NCI-H1436 treated with DMSO at 0.1 percent for 48 hours (cell line): ENCODE data around the gene DENND4C.
"Not testable (repeated sequence)": the region's sequence is repeated elsewhere in the genome, so short reads cannot be mapped to it uniquely, and the experiment has no call there.

Experiments used
- DNase-seq: peaks from one replicate; lab custom pipeline; 2025; lab: John Stamatoyannopoulos, UW

DENND4C gene

DNA sequence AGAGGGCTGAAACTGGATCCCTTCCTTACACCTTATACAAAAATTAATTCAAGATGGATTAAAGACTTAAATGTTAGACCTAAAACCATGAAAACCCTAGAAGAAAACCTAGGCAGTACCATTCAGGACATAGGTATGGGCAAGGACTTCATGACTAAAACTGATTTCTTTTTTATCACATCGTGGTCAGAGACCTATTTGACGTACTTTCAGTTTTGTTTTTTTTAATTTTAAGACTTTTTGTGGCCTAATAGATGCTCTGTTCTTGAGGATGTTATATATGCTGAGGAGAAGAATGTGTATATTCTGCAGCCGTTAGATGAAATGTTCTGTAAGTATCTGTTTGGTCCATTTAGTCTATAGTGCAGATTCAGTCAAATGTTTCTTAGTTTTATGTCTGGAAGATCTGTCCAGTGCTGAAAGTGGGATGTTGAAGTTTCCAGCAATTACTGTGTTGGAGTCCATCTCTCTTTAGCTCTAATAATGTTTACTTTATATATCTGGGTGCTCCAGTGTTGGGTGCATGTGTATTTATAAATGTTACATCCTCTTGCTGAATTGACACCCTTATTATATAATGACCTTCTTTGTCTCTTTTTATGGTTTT is 36.4 kb downstream of the DENND4C start:
- DNase-seq: not testable (repeated sequence)

- DNase-seq: no peak
These were observed 39.1 kb downstream of the DENND4C start for GRCh38 chr9:19269582-19269981.

DNA sequence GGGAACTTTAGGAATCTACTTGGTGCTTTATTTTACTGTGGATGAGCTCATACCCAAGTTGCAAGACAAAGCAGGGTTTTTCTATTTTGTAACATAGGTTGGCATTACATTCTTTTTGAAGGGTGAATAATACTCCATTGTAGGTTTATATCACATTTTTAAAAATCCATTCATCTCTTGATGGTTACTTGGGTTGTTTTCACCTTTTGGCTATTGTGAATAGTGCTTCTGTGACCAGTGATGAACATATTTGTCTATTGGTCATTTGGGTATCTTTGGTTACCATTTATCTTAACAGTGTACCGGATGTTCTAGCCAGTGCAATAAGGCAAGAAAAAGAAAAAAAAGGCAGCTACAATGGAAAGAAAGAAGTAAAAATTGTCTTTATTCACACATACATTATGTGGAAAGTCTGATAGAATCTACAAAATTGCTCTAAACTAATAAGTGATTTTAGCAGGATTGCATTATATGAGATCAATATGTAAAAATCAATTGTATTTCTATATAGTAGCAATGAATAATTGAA is 40.0 kb downstream of the DENND4C start:
- DNase-seq: no peak

GRCh38 chr9:19271081-19271480 is 40.6 kb downstream of the DENND4C start:
- DNase-seq: no peak

- no peak for DNase-seq
These were observed 51.3 kb downstream of the DENND4C start for GRCh38 chr9:19281801-19282200.

DNA sequence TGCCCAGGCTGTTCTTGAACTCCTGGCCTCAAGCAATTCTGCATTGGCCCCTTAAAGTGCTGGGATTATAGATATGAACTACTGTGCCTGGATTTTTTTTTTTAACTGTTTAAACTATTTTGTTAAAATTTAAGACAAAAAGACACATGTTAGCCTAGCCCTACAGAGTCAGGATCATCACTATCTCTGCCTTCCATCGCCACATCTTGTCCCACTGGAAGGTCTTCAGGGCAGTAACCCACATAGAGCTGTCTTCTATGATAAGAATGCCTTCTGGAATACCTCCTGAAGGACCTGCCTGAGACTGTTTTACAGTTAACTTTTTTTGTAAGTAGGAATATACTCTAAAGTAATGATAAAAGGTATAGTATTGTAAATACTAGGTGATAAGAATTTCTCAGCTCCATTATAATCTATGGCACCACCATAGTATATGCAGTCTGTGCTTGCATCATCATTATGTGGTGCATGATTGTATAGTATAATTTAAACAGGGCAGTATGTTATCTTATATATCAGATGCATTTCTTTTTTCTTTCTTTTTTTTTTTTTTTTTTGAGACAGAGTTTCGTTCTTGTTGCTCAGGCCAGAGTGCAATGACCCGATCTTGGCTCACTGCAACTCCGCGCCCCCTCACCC is 52.7 kb downstream of the DENND4C start:
- DNase-seq: no peak

- DNase-seq: no peak
These were observed 54.2 kb downstream of the DENND4C start for GRCh38 chr9:19284729-19285128.

- DNase-seq: no peak
These were observed 56.2 kb downstream of the DENND4C start for GRCh38 chr9:19286634-19287188.

DNA sequence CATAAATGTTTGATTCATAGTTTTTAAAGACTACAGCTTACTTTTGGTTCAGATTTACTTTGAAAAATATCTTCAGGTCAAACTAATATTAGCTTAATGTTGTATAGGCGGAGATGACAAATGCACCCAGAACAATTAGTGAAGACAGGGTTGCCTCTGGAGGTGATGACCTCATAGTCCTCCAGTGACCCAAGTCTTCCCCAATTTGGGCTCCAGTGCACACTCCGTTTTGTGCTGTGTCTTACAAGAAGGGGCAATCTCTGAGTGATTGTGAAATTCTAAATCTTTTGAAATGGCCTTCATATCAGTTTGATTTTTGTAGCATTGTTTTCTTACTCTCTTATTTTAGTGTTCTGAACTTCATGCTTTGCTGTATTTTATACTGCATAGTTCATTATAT is 57.6 kb downstream of the DENND4C start:
- no peak for DNase-seq

DNA sequence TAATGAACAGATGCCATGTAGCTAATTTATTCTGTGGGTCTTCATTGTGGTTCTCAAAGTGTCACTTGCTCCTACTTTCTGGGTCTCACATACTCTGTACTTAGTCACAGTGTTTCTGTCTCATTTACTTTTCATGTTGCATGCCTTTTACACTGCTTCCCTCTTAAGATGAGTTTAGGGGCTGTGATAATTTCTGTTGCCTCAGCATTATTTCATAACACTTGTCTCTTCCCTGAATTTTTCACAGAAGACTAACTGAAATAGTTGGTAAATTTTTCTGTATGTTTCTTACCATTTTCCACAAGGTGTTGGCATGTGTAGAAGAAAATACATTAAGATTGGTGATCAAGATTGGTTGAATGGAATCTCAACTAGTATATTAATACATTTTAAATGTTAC is 59.6 kb downstream of the DENND4C start:
- no peak for DNase-seq

GRCh38 chr9:19294219-19294618 is 63.7 kb downstream of the DENND4C start:
- DNase-seq: no peak

GRCh38 chr9:19298436-19299000 is 68.0 kb downstream of the DENND4C start:
- DNase-seq: no peak

GRCh38 chr9:19303216-19303615 is 72.7 kb downstream of the DENND4C start:
- DNase-seq: no peak

GRCh38 chr9:19306568-19306967 is 76.1 kb downstream of the DENND4C start:
- DNase-seq: no peak

- DNase-seq: no peak
These were observed 79.8 kb downstream of the DENND4C start for GRCh38 chr9:19310246-19310645.

DNA sequence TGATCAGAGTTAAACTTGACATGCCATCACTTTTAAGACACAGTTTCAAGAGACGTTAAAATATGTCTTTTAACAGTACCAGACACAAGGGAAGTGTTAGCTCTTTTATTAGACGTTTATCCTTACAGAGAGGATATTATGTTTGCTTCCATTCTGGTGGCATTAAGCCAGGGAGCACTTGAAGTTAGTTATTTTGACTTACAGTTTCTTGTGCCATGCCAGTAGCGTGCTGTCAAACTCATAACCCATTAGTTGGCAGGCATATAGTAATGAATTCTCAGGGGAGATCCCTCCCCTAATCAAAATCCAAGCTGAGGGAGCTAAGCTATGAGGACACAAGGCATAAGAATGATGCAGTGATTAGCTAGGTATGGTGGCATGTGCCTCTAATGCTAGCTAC is 83.1 kb downstream of the DENND4C start:
- no peak for DNase-seq

DNA sequence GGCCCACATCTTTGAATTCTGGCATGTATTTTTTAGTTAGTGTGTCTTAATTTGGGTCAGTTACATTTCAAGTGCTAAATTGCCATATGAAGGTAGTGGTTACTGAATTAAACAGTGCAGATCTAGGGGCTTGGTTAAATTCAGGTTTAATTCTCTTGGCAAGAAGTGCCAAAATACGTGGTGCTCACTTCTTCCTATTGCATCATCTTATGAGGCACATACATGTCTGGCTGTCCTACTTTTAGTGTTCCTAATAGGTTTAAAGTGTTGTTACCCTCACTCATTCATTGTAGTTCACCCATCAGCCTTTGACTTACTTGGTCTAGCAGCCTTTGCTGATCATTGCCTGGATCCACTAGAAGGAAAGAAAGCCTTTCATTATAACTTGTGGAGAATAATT is 90.0 kb downstream of the DENND4C start:
- no peak for DNase-seq

DNA sequence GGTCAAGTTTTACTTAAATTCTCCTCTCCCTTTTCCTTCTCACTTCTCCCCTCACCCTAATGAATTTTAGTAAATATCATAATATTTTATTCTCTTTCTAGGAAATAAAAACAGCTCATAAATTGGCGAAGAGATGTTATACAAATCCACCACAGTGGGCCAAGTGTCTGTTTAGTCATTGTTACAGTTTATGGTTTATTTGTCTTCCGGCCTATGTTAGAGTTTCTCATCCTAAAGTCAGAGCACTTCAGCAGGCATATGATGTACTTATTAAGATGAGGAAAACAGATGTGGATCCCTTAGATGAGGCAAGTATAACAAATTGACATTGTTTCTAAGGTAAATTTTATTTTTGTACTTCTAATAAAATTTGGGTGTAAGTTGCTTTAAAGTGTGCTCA is 101.4 kb downstream of the DENND4C start:
- no peak for DNase-seq

- no peak for DNase-seq
These were observed 105.7 kb downstream of the DENND4C start for GRCh38 chr9:19336166-19336565.

DNA sequence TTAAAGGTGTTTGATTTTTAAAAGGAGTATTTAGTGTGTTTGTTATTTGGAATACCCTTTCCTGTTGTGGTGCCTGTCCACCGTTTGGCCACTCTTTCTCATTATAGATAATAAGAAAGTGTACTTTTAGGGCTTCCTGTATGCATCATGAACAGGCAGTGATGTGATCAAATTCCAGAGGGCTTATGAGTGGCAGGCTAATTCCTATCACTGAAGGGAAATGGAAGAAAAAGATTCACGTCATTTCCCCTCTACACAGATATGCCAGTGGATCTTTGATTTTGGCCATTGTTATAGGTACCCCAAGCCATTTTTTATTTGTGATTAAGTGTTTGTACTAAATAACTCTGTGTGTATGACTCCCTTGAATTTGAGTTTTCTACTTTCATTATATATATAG is 112.5 kb downstream of the DENND4C start:
- no peak for DNase-seq

DNA sequence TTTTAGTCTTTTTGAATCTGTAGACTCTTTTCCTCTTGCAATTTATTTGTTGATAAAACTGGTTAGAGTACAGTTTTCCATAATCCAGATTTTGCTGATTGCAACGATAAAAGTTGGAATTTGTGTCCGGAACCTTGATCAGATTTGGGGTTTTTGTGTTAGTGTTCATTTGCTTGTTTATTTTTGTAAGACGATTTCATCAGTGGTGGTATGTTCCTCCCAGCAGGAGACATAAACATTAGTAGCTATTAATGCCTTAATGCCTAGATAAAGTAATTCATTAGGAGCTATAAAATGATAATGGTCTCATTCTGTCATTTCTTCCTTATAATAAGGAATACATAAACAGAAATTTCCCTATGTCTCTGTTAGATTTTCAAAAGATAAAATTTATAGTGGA is 128.2 kb downstream of the DENND4C start:
- no peak for DNase-seq

GRCh38 chr9:19369107-19369506 is 138.6 kb downstream of the DENND4C start:
- DNase-seq: no peak

DNA sequence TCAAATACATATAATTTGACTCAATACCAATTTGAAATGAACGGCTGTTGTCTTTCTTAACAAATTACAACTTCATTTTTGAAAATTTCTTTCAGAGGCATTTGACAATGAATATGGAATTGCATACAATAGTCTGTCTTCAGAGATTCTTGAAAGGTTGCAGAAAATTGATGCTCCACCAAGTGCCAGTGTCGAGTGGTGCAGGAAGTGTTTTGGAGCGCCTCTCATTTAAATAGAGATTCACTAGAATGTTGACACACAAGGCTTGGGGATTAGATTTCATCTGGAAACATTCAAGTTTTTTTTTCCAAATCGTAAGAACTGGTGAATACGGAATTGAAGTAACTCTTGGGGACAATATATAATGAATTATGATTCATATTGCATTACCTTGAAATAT is 141.4 kb downstream of the DENND4C start:
- no peak for DNase-seq
